HG03060 (cell line): ENCODE data around the gene SSH2.
"Not testable (repeated sequence)": the region's sequence is repeated elsewhere in the genome, so short reads cannot be mapped to it uniquely, and the experiment has no call there.

ENCODE experiments used
- ATAC-seq: cut with Tn5 transposase; IDR thresholded peaks from one replicate; pipeline ENCODE4 v1.9.1; 2021; ENCODE audit warnings: low read depth, moderate number of reproducible peaks; ENCODE audit not compliant: unreplicated experiment

SSH2 gene

DNA sequence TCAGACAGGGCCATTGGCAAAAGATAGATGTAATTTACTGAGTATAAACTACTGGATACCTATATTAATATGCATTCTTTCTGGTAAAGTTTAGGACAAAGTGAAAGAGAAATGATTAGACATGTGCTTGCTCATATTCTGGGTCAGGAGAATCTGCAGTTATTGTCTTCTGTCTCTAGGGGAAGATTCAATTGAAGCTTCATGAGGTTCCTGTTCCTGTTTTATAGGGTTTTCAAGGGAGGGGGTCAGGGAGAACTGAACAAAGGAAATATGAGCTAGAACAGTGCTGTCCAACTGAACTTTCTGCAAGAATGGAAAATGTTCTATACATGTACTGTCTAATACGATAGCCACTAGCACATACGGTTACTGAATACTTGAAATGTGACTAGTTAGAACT is 248.0 kb downstream of the SSH2 start:
- ATAC-seq, result no peak

DNA sequence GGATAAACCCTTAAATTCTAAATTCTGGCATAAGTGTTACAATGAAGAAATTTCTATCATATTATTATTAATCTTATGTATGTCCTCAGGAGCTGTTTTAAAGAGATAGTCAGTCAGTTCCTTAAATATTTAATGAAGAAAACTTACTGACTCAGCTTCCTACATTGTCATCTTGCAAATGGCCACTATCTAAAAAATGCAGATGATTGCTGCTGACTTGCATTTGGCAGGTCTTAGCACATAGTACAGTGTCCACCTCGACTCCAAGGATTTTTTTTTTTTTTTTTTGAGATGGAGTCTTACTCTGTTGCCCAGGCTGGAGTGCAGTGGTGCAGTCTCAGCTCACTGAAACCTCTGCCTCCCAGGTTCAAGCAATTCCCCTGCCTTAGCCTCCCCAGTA is 252.2 kb downstream of the SSH2 start:
- no peak for ATAC-seq

DNA sequence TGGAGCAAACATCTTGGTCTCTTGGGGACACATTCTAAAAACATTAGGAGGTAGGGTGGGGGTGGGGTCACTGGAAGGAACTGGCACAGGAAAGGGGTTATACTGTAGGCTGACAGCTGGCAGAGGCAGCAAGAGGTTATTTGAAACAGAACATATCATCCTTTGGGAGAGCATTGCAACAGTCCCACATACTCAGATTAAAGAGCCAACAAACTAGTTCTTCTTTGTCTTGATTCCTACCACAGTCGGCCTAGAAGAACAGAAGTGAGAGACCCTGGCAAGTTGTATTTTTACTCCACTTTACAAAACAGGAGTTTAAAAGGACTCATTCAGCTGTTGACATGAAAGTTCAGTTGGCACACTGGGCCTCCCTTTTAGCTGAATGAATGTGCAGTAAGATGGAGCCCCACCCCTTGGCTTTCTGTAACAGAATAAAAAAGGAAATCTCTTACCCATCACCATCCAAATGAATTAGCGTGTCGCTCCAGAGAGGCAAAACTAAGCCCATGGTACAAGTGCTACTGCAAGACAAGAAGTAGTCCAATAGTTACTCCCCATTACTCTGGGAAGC is 252.7 kb downstream of the SSH2 start:
- ATAC-seq, result no peak

- not testable (repeated sequence) for ATAC-seq
These were observed 254.1 kb downstream of the SSH2 start for GRCh38 chr17:29675961-29676360.

GRCh38 chr17:29674281-29674680 is 255.7 kb downstream of the SSH2 start:
- ATAC-seq, result no peak

DNA sequence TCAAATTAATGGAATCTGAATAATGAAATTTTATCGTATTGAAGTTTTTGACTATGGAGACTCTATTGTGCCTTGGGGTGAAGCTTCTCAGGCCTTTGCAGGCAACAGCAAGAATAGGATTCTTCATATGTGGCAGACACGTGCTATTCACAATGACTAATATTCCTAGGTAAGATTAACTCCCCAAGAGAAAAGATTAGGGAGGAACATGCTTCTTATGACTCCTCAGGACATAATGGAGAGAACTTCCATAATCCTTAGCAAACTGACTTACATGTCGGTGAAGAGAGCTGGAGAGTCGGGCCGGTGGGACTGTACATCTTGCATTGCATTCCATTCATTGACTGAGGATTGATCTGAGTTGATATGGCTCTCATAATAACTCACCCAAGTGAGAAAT is 258.4 kb downstream of the SSH2 start:
- no peak for ATAC-seq

GRCh38 chr17:29669266-29669665 is 260.8 kb downstream of the SSH2 start:
- no peak for ATAC-seq

- ATAC-seq, result no peak
These were observed 262.1 kb downstream of the SSH2 start for GRCh38 chr17:29667969-29668368.

- no peak for ATAC-seq
These were observed 264.6 kb downstream of the SSH2 start for GRCh38 chr17:29665481-29665810.

GRCh38 chr17:29664743-29665480 is 265.1 kb downstream of the SSH2 start:
- ATAC-seq, result no peak

DNA sequence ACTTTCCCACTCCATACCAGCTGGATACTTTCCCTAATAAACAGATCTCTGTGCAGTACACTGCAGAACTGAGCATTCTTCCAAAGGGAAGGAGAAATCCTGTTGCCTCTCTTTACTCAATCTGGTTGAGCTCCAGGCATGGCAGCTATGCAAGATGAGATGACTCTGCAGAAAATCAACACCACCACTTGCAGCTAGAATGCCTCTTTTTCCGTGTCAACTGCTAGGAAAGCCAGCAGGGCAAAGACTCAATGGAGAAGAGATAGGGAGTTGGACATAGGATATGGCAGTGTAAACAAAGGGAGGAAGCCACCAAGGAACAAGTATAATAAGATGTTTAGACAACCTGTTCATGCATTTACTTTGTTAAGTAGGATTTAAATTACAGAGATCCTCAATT is 266.9 kb downstream of the SSH2 start:
- ATAC-seq, result no peak

DNA sequence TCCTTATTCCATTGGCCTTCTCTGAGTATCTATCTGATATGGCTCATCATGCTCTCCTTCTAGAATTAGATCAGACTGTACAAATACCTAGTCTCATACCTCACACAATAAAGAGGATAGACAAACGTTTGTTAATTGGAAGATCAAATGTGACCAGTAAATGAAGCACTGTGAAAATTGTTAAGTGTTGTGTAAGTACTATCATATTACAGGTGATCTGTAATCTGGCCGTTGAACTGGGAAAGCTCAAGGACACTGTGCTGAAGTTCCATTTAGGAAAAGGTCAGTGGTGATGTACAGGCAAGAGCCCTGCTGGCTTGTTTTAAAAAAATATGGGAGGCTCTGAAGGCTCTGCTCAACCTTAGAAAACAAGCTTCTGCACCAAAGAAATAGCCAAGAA is 268.8 kb downstream of the SSH2 start:
- ATAC-seq, result no peak

DNA sequence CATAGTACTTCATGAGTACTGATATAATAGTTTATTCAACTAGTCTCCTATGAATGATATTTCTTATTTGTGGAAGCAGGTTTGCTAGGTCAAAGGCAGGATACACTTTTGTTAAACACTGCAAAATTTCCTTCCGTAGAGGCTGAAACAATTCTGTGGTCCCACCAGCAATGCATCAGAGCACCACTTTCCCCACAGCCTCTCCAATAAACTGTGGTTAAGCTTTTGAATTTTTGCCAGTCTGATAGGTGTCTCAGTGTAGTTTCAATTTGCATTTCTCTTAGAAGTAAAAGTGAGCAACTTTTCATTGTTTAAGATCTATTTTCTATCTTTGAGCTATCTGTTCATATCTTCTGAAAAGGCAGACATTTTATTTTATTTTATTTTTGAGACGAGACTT is 270.9 kb downstream of the SSH2 start:
- ATAC-seq, result no peak

DNA sequence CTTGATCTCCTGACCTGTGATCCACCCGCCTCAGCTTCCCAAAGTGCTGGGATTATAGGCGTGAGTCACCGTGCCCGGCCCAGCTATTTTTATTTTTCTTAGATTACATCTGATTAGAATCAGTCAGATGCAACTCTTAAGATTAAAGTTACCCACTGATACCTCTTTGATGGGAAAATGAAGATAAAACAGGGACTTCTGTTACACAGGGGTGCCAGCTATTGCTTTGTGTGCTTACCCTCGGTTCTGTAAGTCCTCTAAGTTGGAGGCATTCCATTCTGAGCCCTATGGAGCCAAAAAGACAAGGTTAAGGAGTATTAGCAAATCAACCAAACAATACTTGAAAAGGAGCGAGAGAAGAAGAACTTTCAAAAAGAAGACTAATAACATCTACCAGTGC is 274.7 kb downstream of the SSH2 start:
- no peak for ATAC-seq

GRCh38 chr17:29653995-29654714 is 275.9 kb downstream of the SSH2 start:
- no peak for ATAC-seq

- no peak for ATAC-seq
These were observed 277.1 kb downstream of the SSH2 start for GRCh38 chr17:29652976-29653375.

- not testable (repeated sequence) for ATAC-seq
These were observed 278.1 kb downstream of the SSH2 start for GRCh38 chr17:29651913-29652312.

GRCh38 chr17:29650396-29650795 is 279.6 kb downstream of the SSH2 start:
- no peak for ATAC-seq

DNA sequence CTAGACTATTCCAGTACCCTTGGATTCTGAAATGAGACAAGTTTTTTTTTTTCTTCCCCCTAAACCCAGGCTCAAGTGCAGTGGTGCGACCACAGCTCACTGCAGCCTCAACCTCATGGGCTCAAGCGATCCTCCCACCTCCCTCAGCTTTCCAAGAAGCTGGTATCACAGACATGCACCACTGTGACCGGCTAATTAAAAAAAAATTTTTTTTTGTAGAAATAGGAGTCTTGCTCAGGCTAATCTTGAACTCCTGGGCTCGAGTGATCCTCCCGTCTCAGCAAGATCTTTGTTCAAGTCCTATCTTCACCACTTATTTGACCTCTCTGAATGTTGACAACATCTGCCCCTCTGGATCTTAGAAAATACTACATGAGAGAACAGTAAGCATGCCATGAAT is 280.7 kb downstream of the SSH2 start:
- no peak for ATAC-seq

GRCh38 chr17:29648005-29648404 is 282.0 kb downstream of the SSH2 start:
- ATAC-seq, result no peak

DNA sequence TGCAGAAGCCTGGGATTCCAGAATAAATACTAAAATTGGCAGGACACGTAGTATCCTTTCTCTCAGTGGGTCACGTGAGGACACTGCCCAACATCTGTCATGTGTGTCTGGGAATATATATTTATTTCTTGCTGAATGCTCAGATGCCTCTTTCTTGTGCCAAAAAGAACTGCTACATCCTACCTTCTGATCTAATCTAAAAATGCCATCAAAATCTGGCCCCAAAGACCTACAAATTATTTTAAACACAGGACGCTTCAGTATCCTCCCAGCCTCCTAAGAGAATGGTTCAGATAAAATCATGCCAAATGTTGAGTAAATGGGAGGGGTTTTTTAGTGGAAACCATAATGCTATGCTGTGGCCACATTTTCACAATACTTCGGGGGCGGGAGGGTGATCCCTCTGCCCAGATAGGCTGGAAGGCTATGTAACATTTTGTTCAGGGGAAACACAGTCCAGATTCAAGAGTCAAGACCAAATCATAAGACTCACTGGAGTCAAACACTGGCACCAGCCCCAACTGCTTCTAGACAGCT is 284.4 kb downstream of the SSH2 start:
- no peak for ATAC-seq

DNA sequence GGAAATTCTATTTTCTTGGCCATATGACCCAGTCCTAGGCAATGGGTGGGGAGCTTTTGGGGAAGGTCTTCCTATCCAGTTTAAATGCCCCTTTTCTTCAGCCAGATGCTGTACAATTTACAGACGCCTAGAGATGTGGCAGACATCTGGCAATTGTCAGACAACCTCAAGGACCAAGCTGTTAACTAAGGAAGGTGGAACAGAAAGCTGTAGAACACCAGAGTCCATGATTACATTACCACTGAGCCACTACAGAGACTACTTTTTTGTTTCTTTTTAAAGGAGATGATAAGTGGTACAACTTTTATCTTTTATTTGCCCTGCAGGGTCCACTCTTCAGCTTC is 286.2 kb downstream of the SSH2 start:
- ATAC-seq, result no peak
